Measurements from ENCODE around the gene WNK2.
"Not testable (repeated sequence)": the region's sequence is repeated elsewhere in the genome, so short reads cannot be mapped to it uniquely, and the experiment has no call there.

WNK2 gene

GRCh38 chr9:93336720-93337119 is 152.8 kb downstream of the WNK2 start:
- Histone ChIP-seq H3K27ac (replicated peaks) (no peak overlapping the region), H3K4me3 (replicated peaks; ENCODE audit: insufficient read depth, low read length) (no peak overlapping the region), H3K27me3 (ENCODE audit: insufficient read depth, poor library complexity, severe bottlenecking) (no peaks in the 10 kb centered on the region)
- no peak for DNase-seq (ENCODE audit: low read depth in 1 of 2, low spot score in 1 of 2)
- TF ChIP-seq, protein P1, sequence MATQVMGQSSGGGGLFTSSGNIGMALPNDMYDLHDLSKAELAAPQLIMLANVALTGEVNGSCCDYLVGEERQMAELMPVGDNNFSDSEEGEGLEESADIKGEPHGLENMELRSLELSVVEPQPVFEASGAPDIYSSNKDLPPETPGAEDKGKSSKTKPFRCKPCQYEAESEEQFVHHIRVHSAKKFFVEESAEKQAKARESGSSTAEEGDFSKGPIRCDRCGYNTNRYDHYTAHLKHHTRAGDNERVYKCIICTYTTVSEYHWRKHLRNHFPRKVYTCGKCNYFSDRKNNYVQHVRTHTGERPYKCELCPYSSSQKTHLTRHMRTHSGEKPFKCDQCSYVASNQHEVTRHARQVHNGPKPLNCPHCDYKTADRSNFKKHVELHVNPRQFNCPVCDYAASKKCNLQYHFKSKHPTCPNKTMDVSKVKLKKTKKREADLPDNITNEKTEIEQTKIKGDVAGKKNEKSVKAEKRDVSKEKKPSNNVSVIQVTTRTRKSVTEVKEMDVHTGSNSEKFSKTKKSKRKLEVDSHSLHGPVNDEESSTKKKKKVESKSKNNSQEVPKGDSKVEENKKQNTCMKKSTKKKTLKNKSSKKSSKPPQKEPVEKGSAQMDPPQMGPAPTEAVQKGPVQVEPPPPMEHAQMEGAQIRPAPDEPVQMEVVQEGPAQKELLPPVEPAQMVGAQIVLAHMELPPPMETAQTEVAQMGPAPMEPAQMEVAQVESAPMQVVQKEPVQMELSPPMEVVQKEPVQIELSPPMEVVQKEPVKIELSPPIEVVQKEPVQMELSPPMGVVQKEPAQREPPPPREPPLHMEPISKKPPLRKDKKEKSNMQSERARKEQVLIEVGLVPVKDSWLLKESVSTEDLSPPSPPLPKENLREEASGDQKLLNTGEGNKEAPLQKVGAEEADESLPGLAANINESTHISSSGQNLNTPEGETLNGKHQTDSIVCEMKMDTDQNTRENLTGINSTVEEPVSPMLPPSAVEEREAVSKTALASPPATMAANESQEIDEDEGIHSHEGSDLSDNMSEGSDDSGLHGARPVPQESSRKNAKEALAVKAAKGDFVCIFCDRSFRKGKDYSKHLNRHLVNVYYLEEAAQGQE (IDR thresholded peaks at IDR 0.05; ENCODE audit: insufficient replicate concordance, low read depth) = no peak
- no peak for TF ChIP-seq SPI1 (IDR thresholded peaks at IDR 0.05; ENCODE audit: borderline replicate concordance, low read depth)
- no peak for TF ChIP-seq GABPA (IDR thresholded peaks at IDR 0.05; ENCODE audit: low read depth)
- TF ChIP-seq POLR2AphosphoS5 (IDR thresholded peaks at IDR 0.05; ENCODE audit: low read depth) = no peak
- no peak for TF ChIP-seq CTCF (IDR thresholded peaks at IDR 0.05; ENCODE audit: insufficient read depth, low read length)

- not testable (repeated sequence) for H3K27ac ChIP-seq (replicated peaks); H3K27me3 ChIP-seq (ENCODE audit: insufficient read depth, poor library complexity, severe bottlenecking); H3K4me3 ChIP-seq (replicated peaks; ENCODE audit: insufficient read depth, low read length); DNase-seq (ENCODE audit: low read depth in 1 of 2, low spot score in 1 of 2)
Observed at GRCh38 chr9:93338196-93338595, 154.3 kb downstream of the WNK2 start.

DNA sequence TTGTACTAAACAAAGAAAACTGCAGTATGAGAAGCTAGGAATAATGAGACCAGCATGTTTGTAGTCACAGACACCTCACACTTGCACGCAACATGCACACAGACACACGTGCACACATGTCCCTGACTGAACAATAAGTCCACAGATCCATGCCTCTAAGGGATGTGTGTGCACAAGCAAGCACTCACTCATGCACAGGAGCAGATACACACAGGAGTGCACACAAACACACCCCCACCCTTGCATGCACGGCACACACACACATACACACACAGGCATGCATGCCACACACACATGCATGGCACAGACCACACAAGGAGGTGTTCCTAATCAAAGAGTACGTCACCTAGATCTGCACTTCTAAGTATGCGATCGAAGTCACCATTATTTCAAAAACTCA is 156.2 kb downstream of the WNK2 start:
- no peak for TF ChIP-seq SPI1 (IDR thresholded peaks at IDR 0.05; ENCODE audit: borderline replicate concordance, low read depth)
- TF ChIP-seq CTCF (IDR thresholded peaks at IDR 0.05; ENCODE audit: insufficient read depth, low read length) = no peak
- no peak for TF ChIP-seq POLR2AphosphoS5 (IDR thresholded peaks at IDR 0.05; ENCODE audit: low read depth)
- TF ChIP-seq, protein P1 (IDR thresholded peaks at IDR 0.05; ENCODE audit: insufficient replicate concordance, low read depth) = no peak
- TF ChIP-seq GABPA (IDR thresholded peaks at IDR 0.05; ENCODE audit: low read depth) = no peak
- no peaks in the 10 kb centered on the region for H3K27me3 ChIP-seq (ENCODE audit: insufficient read depth, poor library complexity, severe bottlenecking)
- H3K27ac ChIP-seq (replicated peaks) = no peak overlapping the region
- H3K4me3 ChIP-seq (replicated peaks; ENCODE audit: insufficient read depth, low read length) = no peak overlapping the region
- no peak for DNase-seq (ENCODE audit: low read depth in 1 of 2, low spot score in 1 of 2)

DNA sequence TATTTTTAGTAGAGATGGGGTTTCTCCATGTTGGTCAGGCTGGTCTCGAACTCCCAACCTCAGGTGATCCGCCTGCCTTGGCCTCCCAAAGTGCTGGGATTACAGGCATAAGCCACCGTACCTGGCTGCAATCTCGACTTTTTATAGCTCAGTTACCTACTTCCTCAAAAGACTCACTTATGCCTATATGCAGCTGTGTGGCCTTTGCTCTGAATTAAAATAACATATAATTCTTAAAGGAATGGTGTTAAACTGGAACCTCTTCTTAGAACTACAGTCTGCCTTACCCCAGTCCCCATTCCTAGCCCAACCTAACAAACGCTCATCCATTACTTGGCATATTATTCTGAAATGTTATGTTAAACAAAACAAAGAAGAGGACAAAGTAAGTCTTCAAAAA is 157.9 kb downstream of the WNK2 start:
- DNase-seq (ENCODE audit: low read depth in 1 of 2, low spot score in 1 of 2); H3K4me3 ChIP-seq (replicated peaks; ENCODE audit: insufficient read depth, low read length); H3K27me3 ChIP-seq (ENCODE audit: insufficient read depth, poor library complexity, severe bottlenecking); H3K27ac ChIP-seq (replicated peaks): not testable (repeated sequence)

DNA sequence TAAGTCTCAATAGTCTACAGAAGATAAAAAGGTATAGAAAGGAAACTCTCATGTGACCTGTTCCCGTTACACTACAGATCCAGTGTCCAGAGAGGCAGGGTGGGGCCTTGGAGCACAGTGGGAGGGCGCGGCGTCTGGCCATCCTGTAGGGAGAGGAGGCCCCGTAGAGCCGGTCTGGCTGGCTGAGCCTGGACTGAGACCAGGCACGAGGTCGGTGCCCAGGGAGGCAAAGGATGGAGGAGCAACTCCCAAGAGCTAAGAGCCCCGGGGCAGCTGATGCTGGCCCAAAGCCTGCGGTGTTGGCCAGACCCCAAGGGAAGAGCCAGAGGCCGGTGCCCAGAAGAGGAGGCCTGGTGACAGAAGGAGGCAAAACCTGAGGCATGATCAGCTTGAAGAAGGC is 158.5 kb downstream of the WNK2 start:
- H3K4me3 ChIP-seq (replicated peaks; ENCODE audit: insufficient read depth, low read length); H3K27me3 ChIP-seq (ENCODE audit: insufficient read depth, poor library complexity, severe bottlenecking); DNase-seq (ENCODE audit: low read depth in 1 of 2, low spot score in 1 of 2); H3K27ac ChIP-seq (replicated peaks): not testable (repeated sequence)

All from HL-60 (cell line).